C4-2B (cell line): Measurements from ENCODE around the gene ZBTB48.

Experiments
- ZFX ChIP-seq: fragments of 450-650 bp; IDR thresholded peaks from 2 replicates; pipeline ENCODE4 v1.6.1; 2017
- TF ChIP-seq, protein P1 (sequence below): fragments of 450-650 bp; conservative IDR thresholded peaks from 2 replicates; pipeline ENCODE4 v1.5.1; 2017; ENCODE audit warnings: mild to moderate bottlenecking

DNA sequence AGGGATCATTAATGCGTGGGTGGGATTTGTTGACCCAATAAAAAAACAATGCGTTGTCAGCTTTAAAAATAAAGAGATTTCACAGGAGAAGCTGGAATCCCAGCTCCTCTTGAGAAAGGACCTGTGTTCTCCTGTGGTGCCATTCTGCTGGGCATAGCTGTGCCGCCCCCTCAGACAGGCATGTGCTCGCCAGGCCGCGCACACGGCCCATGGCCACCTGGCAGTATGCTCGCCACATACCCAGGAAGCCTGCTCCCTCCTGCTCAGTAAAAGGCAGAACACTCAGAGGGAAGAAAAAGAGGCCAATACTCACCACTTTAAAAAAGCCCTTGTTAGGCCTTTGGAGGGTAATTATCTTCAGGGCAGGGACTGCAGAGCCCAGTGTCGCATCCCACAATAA is 58.0 kb downstream of the ZBTB48 start:
- TF ChIP-seq, protein P1, sequence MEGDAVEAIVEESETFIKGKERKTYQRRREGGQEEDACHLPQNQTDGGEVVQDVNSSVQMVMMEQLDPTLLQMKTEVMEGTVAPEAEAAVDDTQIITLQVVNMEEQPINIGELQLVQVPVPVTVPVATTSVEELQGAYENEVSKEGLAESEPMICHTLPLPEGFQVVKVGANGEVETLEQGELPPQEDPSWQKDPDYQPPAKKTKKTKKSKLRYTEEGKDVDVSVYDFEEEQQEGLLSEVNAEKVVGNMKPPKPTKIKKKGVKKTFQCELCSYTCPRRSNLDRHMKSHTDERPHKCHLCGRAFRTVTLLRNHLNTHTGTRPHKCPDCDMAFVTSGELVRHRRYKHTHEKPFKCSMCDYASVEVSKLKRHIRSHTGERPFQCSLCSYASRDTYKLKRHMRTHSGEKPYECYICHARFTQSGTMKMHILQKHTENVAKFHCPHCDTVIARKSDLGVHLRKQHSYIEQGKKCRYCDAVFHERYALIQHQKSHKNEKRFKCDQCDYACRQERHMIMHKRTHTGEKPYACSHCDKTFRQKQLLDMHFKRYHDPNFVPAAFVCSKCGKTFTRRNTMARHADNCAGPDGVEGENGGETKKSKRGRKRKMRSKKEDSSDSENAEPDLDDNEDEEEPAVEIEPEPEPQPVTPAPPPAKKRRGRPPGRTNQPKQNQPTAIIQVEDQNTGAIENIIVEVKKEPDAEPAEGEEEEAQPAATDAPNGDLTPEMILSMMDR, result no peak
- no peak for TF ChIP-seq ZFX
